Measurements from ENCODE around the gene LGR6.

GRCh38 chr1:202276081-202276715 lies 82.6 kb downstream of the LGR6 start:
- TF ChIP-seq CTCF (IDR thresholded peaks at IDR 0.05) (no peak), POLR2A (IDR thresholded peaks at IDR 0.05) (no peak)

All from upper lobe of left lung (tissue), 4 donors.